Left lung (tissue), 10 donors: ENCODE data around the gene BFSP2. TPM values are rescaled to one million over a fixed set of nuclear protein-coding genes. Genes with fewer than 3 reads are reported as not detected.

Experiments
- ATAC-seq: fragments of 200-7000 bp; cut with Tn5 transposase; one replicate; pipeline ENCODE4 v1.9.1; 2020; ENCODE audit warnings: moderate library complexity
- DNase-seq, 4 donors: peaks; one replicate each; pipeline ENCODE4 v3.0.0-alpha.2; 2013 to 2020
- H3K27ac ChIP-seq, 2 donors: fragments of 200-600 bp; sonication (generic) in 1 of 2; one replicate each; pipeline versions ENCODE4 v1.5.0 to v1.8.0; 2020 to 2021
- H3K27me3 ChIP-seq, 2 donors: fragments of 200-600 bp; sonication (generic) in 1 of 2; one replicate each; pipeline versions ENCODE4 v1.5.0 to v1.8.0; 2020 to 2021
- H3K36me3 ChIP-seq, 2 donors: fragments of 200-600 bp; sonication (generic) in 1 of 2; one replicate each; pipeline versions ENCODE4 v1.5.0 to v1.8.0; 2020 to 2021
- H3K4me1 ChIP-seq, 2 donors: fragments of 200-600 bp; one replicate each; pipeline ENCODE4 v1.8.0; 2021
- H3K4me3 ChIP-seq, 2 donors: fragments of 200-600 bp; sonication (generic) in 1 of 2; one replicate each; pipeline versions ENCODE4 v1.5.0 to v1.8.0; 2020 to 2021; ENCODE audit warnings: mild to moderate bottlenecking in 1 of 2
- H3K9me3 ChIP-seq, 2 donors: fragments of 200-600 bp; sonication (generic) in 1 of 2; one replicate each; pipeline versions ENCODE4 v1.5.0 to v1.8.0; 2020 to 2021
- intact Hi-C, 2 donors: fragments of 100-400 bp; cut with DNase I; formaldehyde crosslinking; loops; one replicate each; pipeline versions ENCODE4 v1.11.2 to v1.14.2; 2022
- polyA plus RNA-seq, 6 donors: library from polyadenylated mRNA; unstranded; fragments of 120-200 nt; gene quantifications; one replicate each; pipeline ENCODE4 v1.2.1, GENCODE V29; 2013; ENCODE audit not compliant: insufficient read length in 6 of 6
- total RNA-seq, 2 donors: library from RNA; stranded (reverse); fragmentation: NEBNext Ultra II Directional; extraction: Animal tissue kit (Norgen Biotek cat#: 25700); gene quantifications; one replicate each; pipeline ENCODE4 v1.2.1, GENCODE V29; 2021
- TF ChIP-seq, protein P1 (sequence below), 2 donors: fragments of 200-600 bp; sonication (generic) in 1 of 2; IDR thresholded peaks; one replicate each; pipeline versions ENCODE4 v1.5.0 to v1.8.0; 2021; ENCODE audit warnings: antibody characterized with exemption in 2 of 2
- donor health status: DM: no; HTN: yes; CAD: no.
- donor health status: DM: no; HTN: no; CAD: no.

BFSP2 gene
- total and polyA plus RNA-seq, 8 donors: not detected

DNA sequence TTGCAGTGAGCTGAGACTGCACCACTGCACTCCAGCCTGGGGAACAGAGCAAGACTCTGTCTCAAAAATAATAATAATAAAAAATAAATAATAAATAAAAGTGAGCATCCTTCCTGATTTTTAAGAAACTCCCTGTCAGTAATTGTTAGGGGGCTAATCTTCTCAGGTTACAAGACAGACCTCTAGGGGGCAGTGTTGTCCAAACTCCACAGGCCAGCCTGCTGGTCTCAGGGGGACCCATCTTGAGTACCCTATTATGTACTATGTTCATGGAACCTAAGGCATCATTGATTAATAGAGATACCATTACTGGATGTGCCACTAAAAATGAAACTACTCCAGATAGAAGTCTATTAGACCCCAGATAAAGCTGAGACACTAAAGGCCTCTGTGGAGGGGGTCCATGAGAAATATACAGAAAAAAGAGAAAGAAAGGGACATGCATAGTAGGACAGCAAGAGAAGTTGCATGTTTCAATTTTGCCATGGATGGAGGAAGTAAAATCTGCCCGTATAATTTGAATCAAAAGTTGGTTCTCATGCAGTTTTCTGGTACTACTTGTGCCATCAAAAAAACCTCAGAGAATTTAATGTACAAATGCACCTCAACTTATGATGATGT lies 88.2 kb downstream of the BFSP2 start:
- H3K27ac ChIP-seq: no peak overlapping the region
- H3K36me3 ChIP-seq: no peaks in the 10 kb centered on the region
- no peak for DNase-seq
- TF ChIP-seq, protein P1, sequence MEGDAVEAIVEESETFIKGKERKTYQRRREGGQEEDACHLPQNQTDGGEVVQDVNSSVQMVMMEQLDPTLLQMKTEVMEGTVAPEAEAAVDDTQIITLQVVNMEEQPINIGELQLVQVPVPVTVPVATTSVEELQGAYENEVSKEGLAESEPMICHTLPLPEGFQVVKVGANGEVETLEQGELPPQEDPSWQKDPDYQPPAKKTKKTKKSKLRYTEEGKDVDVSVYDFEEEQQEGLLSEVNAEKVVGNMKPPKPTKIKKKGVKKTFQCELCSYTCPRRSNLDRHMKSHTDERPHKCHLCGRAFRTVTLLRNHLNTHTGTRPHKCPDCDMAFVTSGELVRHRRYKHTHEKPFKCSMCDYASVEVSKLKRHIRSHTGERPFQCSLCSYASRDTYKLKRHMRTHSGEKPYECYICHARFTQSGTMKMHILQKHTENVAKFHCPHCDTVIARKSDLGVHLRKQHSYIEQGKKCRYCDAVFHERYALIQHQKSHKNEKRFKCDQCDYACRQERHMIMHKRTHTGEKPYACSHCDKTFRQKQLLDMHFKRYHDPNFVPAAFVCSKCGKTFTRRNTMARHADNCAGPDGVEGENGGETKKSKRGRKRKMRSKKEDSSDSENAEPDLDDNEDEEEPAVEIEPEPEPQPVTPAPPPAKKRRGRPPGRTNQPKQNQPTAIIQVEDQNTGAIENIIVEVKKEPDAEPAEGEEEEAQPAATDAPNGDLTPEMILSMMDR (IDR thresholded peaks at IDR 0.05): peak; percentile 59 to 65
- peak; percentile 81 for ATAC-seq
- no peaks in the 10 kb centered on the region for H3K27me3 ChIP-seq
- no peak overlapping the region for H3K4me3 ChIP-seq
- intact Hi-C loops: no loop called here
- no peaks in the 10 kb centered on the region for H3K4me1 ChIP-seq
- H3K9me3 ChIP-seq: peaks cover 0 to 2% of the 10 kb centered on the region in 2 donors

DNA sequence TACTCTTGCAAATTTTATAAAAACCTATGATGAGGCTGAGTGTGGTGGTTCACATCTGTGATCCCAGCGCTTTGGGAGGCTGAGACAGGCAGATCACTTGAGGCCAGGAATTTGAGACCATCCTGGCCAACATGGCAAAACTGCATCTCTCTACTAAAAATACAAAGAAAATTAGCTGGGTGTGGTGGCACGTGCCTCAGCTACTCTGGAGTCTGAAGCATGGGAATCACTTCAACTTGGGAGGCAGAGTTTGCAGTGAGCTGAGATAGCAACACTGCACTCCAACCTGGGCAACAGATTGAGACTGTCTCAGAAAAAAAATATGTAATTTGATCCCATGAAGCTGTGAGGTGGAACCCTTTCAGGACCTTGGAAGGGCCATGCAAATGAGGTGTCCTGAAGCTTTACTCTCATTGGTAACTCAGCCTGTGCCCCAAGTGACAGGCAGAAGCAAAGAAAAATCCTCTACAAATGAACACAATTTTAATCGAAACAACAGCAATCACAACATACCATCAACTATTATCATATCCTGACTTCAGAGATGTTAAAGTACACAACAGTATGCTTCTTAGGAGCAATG lies 89.0 kb downstream of the BFSP2 start:
- Histone ChIP-seq H3K36me3 (no peaks in the 10 kb centered on the region), H3K4me1 (no peaks in the 10 kb centered on the region), H3K27me3 (no peaks in the 10 kb centered on the region), H3K9me3 (peaks cover 0 to 2% of the 10 kb centered on the region in 2 donors), H3K27ac (no peak overlapping the region), H3K4me3 (no peak overlapping the region)
- DNase-seq (no peak), ATAC-seq (peak; percentile 77)
- intact Hi-C loops: no loop called here
- TF ChIP-seq, protein P1 (IDR thresholded peaks at IDR 0.05): no peak

- Histone ChIP-seq H3K27me3 (no peaks in the 10 kb centered on the region), H3K27ac (no peak overlapping the region), H3K36me3 (no peaks in the 10 kb centered on the region), H3K4me1 (no peaks in the 10 kb centered on the region), H3K9me3 (peaks cover 0 to 2% of the 10 kb centered on the region in 2 donors), H3K4me3 (no peak overlapping the region)
- TF ChIP-seq, protein P1 (IDR thresholded peaks at IDR 0.05): no peak
- ATAC-seq (no peak), DNase-seq (no peak)
- intact Hi-C loops: no loop called here
Observed at GRCh38 chr3:133489466-133490085, 89.7 kb downstream of the BFSP2 start.

DNA sequence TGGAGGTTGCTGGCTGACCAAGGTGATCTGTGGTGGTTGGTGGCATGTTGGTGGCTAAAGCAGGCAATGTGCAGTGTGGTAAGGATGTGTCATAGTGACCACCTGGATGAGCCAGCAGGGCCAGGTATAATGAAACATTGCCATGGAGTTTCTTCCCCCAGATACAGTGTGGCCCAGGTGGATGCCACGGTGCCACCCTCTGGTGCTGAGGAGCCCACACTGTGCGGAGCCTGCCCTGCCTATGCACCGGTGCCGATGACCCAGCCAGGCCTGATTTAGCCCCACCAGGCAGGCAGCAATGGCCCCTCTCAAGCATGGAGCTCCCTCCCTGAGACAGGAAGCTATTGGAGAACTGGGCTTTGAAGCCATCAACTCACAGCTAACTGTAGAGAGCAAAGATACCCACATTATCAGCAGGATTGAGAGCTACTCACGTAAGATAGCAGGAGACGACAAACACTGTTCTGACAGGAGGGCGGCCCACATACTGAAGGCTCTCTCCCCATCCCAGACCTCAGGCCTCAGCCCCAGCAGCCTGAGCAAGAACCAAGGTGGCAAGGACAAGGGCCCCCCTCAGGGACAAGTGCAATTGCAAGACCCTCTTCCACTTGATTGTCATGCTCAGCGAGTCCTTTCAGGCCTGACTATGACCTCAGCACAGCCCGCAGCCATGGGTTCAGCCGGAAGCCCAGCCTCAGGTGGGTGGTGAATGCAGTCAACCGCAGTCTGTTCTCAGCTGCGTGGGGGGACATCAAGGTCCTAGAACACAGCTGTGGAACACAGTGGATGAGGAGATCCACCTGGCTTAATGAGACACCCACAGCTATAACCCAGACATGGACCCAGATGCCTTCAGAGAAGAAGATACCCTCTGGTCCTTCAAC lies 90.9 kb downstream of the BFSP2 start:
- Histone ChIP-seq H3K9me3 (peaks cover 0 to 2% of the 10 kb centered on the region in 2 donors), H3K4me1 (no peaks in the 10 kb centered on the region), H3K27ac (no peak overlapping the region), H3K4me3 (no peak overlapping the region), H3K36me3 (no peaks in the 10 kb centered on the region), H3K27me3 (no peaks in the 10 kb centered on the region)
- no peak for ATAC-seq
- no peak for DNase-seq
- intact Hi-C loops: no loop called here
- TF ChIP-seq, protein P1 (IDR thresholded peaks at IDR 0.05): no peak
